SH-SY5Y (cell line): ENCODE results near the gene CREB3L1.

ENCODE experiments used
- GATA2 ChIP-seq: IDR thresholded peaks from 2 replicates; pipeline ENCODE4 v1.6.1; 2011; ENCODE audit warnings: mild to moderate bottlenecking, low read depth, low read length
- GATA3 ChIP-seq: IDR thresholded peaks from 2 replicates; pipeline ENCODE4 v1.6.1; 2011; ENCODE audit warnings: low read depth, mild to moderate bottlenecking, low read length, moderate library complexity

DNA sequence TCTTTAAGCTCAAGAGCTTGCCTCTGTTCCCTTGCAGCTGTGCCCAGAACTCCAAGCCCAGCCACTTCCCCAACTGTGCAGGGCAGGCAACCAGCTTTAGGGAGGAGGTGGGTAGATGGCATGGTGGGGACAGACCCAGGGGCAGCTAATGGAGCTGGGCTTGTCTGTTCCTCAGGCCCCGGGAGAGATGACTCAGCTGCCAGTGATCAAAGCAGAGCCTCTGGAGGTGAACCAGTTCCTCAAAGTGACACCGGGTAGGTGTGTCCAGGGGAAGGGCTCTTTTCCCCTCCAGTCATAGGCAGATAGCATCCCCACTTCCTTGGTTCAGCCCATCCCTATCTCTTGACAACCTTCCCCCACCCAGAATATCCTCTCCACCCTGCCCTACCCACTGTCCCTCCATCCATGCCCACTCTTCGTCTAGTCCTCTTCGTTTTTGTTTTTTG, 32.4 kb downstream of the CREB3L1 start:
- TF ChIP-seq GATA2 (no peak), GATA3 (no peak)
